Thymus (tissue), 11 donors: ENCODE results near the gene KAZN. TPM values are rescaled to one million over a fixed set of nuclear protein-coding genes. Genes with fewer than 3 reads are reported as not detected.
"Not testable (repeated sequence)": the region's sequence is repeated elsewhere in the genome, so short reads cannot be mapped to it uniquely, and the experiment has no call there.

Experiments used
- DNase-seq, 9 donors: peaks; one replicate each; pipeline ENCODE4 v3.0.0-alpha.2; 2013; ENCODE audit warnings: low spot score in 9 of 9, low read depth in 6 of 9, missing footprints in 1 of 9
- H3K27ac ChIP-seq, 2 donors: one replicate each; pipeline ENCODE4 v1.5.1; 2013; ENCODE audit warnings: control low read depth in 1 of 2, low read depth in 1 of 2, low read length in 1 of 2, mild to moderate bottlenecking in 1 of 2, moderate library complexity in 1 of 2
- H3K27me3 ChIP-seq, 2 donors: one replicate each; pipeline ENCODE4 v1.5.1; 2013; ENCODE audit warnings: low read length in 1 of 2; ENCODE audit not compliant: control insufficient read depth in 2 of 2, insufficient read depth in 1 of 2
- H3K36me3 ChIP-seq, 2 donors: one replicate each; pipeline ENCODE4 v1.5.1; 2013; ENCODE audit warnings: low read length in 1 of 2, mild to moderate bottlenecking in 1 of 2, moderate library complexity in 1 of 2; ENCODE audit not compliant: control insufficient read depth in 2 of 2, insufficient read depth in 2 of 2
- H3K4me1 ChIP-seq, 2 donors: one replicate each; pipeline ENCODE4 v1.5.1; 2013; ENCODE audit warnings: low read length in 2 of 2; ENCODE audit not compliant: control insufficient read depth in 2 of 2, insufficient read depth in 2 of 2
- H3K4me3 ChIP-seq, 2 donors: one replicate each; pipeline ENCODE4 v1.5.1; 2013; ENCODE audit warnings: low read length in 2 of 2, control low read depth in 1 of 2, mild to moderate bottlenecking in 1 of 2
- H3K9me3 ChIP-seq, 2 donors: one replicate each; pipeline ENCODE4 v1.5.1; 2013; ENCODE audit warnings: low read length in 1 of 2, mild to moderate bottlenecking in 1 of 2; ENCODE audit not compliant: control insufficient read depth in 2 of 2, insufficient read depth in 1 of 2
- WGBS: extraction: QIAGEN DNeasy Blood & Tissue Kit; methylation state at CpG from one replicate; pipeline ENCODE4 v1.1.7; 2013; 5-methylcytosine and 5-hydroxymethylcytosine counted together
- polyA plus RNA-seq: library from polyadenylated mRNA; stranded (reverse); fragments of 200-250 nt; gene quantifications from one replicate; pipeline ENCODE4 v1.2.3, GENCODE V29; 2013
- total RNA-seq: library from RNA; stranded (reverse); fragments of 120-200 nt; gene quantifications from one replicate; pipeline ENCODE4 v1.2.4, GENCODE V29; 2013
- donor health status: healthy.

The KAZN gene
- total and polyA plus RNA-seq, 2 donors, result 1.3 to 5.7 TPM

DNA sequence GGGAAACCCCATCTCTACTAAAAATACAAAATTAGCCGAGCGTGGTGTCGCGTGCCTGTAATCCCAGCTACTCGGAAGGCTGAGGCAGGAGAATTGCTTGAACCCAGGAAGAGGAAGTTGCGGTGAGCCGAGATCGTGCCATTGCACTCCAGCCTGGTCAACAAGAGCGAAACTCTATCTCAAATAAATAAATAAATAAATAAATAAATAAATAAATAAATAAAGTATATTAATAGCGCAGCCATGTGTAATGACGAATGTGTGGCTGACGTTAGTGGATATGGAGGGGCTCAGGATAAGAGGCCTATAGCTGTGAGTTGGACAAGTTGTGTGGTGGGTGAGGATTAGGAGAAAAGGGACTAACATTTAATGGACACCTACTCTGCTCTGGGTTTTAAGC, 18.2 kb upstream of the KAZN start:
- H3K4me1 ChIP-seq, DNase-seq, H3K9me3 ChIP-seq, H3K36me3 ChIP-seq, H3K27me3 ChIP-seq, H3K4me3 ChIP-seq, H3K27ac ChIP-seq: not testable (repeated sequence)
- 97% methylated on average over 12 of the region's 12 CpGs for WGBS

DNA sequence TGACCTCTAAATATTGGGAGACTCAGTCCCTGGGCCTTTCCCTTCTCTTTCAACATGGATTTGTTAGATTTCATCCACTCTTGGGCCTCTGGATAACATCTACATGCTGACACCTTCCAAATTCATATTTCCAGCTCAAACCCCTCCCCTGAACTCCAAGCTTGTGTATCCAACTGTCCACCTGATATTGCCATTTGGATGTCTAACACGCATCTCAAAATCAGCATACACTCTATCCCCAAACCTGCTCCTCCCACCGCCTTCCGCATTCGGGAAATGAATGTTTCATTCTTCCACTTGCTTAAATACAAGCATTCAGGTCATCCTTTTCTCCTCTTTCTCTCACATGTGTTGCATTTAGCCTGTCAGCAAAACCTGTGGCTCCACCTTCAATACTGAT, 17.5 kb upstream of the KAZN start:
- H3K4me3 ChIP-seq, result no peak overlapping the region
- no peaks in the 10 kb centered on the region for H3K4me1 ChIP-seq
- DNase-seq, result no peak
- 98% methylated on average over 4 of the region's 4 CpGs for WGBS
- H3K36me3 ChIP-seq, result no peaks in the 10 kb centered on the region
- H3K9me3 ChIP-seq, result no peaks in the 10 kb centered on the region
- no peak overlapping the region for H3K27ac ChIP-seq
- peaks cover 2% of the 10 kb centered on the region in 2 donors for H3K27me3 ChIP-seq

DNA sequence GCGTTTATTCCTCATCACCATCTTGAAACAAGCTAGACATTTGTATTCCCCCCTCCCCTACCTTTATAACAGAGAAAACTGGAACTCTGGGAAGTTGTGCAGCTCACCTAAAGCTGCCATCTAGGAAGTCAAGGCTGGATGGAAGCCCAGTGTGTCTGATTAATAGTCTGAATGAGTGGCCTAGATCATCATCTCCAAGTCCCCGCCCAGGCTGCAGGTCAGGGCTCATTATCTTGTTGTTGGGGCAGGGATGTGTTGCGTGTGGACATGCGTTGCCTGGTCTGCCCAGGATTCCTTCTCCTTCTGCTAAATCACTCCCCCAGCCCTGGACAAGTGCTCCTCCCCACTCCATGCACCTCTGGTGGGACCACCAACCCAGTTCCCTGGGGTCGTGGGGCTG, 14.7 kb upstream of the KAZN start:
- H3K9me3 ChIP-seq, result no peaks in the 10 kb centered on the region
- H3K4me3 ChIP-seq, result no peak overlapping the region
- no peak for DNase-seq
- no peaks in the 10 kb centered on the region for H3K4me1 ChIP-seq
- WGBS, result 96% methylated on average over 5 of the region's 5 CpGs
- no peak overlapping the region for H3K27ac ChIP-seq
- H3K36me3 ChIP-seq, result no peaks in the 10 kb centered on the region
- H3K27me3 ChIP-seq, result no peaks in the 10 kb centered on the region

DNA sequence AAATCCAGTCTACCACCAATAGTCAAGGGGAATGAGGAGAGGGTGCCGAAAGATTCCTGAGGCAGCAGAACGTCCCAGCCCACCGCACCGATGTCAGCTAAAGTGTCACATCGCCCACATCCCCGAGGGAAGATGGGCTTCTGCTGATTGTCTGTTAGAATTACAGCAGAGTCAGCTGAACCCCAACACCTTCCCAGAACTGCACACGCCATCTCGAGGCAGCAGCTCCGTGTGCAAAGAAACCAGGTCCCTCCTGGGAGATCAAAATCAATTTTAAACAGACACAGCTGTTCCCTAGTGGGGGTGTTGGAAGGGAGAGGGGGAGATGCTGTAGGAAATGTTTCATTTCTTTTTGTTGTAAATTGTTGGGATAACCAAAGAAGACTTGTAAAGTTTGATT, 12.8 kb upstream of the KAZN start:
- H3K4me3 ChIP-seq, result no peak overlapping the region
- H3K36me3 ChIP-seq, result no peaks in the 10 kb centered on the region
- no peaks in the 10 kb centered on the region for H3K27me3 ChIP-seq
- H3K27ac ChIP-seq, result no peak overlapping the region
- DNase-seq, result no peak
- no peaks in the 10 kb centered on the region for H3K4me1 ChIP-seq
- 83% methylated on average over 9 of the region's 9 CpGs for WGBS
- no peaks in the 10 kb centered on the region for H3K9me3 ChIP-seq

DNA sequence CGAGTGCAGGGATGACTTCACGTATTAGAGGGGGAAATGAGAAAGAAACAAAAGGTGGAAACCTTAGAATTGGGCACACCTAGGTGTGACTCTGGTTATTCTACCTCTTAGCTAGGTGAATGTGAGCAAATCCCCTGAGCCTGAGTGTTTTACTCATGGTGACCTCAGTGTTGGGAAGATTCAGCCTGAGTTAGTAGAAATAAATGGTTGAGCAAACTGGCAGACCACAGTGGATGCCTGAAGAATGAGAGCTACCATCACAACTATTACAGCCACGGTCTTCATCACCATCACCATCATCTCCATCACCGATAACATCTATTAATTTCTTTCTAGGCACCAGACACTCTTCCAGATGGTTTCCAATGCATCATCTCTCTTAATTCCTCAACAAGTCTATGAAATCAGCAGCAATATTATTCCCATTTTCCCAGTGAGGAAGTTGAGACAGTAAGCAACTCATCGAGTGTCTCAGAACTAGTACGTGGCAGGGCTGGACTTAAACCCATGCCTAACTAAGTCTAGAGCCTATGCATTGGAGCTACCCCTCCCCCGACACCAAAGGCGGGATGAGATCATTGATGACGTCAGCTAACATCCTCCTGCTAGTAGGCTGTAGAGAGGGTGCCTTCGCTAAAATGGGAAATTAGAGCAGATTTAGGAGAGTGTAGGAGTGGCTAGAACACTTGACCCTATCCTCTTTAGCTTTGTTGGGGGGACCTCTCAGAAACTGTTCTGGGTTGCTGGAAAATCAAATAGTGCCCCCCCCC, 7.9 kb upstream of the KAZN start:
- H3K27ac ChIP-seq, result no peak overlapping the region
- H3K36me3 ChIP-seq, result no peaks in the 10 kb centered on the region
- H3K4me1 ChIP-seq, result no peaks in the 10 kb centered on the region
- H3K27me3 ChIP-seq, result peaks cover 0 to 10% of the 10 kb centered on the region in 2 donors
- DNase-seq, result no peak
- 87% methylated on average over 10 of the region's 10 CpGs for WGBS
- no peak overlapping the region for H3K4me3 ChIP-seq
- no peaks in the 10 kb centered on the region for H3K9me3 ChIP-seq

DNA sequence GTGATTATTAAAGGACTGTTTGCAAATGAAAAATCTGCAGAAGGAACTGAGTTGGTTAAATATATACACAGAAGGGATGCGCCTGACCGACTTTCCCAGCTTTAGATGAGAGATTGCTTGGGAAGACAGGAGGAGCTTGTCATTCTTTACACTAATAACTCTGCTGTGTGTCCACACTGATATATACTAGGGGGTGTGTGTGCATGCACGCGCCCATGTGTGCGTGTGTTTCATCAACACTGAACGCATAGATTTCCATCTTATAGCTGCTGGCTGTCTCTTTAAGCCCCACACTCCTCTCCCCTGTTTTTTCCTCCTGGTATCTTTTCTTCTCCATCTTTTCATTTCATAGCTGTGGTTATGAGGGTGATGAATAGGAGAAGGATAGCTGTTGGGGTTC, 6.9 kb upstream of the KAZN start:
- no peaks in the 10 kb centered on the region for H3K9me3 ChIP-seq
- WGBS, result 93% methylated on average over 6 of the region's 6 CpGs
- no peaks in the 10 kb centered on the region for H3K36me3 ChIP-seq
- DNase-seq, result no peak
- H3K4me1 ChIP-seq, result no peaks in the 10 kb centered on the region
- H3K4me3 ChIP-seq, result no peak overlapping the region
- peaks cover 0 to 12% of the 10 kb centered on the region in 2 donors for H3K27me3 ChIP-seq
- no peak overlapping the region for H3K27ac ChIP-seq

DNA sequence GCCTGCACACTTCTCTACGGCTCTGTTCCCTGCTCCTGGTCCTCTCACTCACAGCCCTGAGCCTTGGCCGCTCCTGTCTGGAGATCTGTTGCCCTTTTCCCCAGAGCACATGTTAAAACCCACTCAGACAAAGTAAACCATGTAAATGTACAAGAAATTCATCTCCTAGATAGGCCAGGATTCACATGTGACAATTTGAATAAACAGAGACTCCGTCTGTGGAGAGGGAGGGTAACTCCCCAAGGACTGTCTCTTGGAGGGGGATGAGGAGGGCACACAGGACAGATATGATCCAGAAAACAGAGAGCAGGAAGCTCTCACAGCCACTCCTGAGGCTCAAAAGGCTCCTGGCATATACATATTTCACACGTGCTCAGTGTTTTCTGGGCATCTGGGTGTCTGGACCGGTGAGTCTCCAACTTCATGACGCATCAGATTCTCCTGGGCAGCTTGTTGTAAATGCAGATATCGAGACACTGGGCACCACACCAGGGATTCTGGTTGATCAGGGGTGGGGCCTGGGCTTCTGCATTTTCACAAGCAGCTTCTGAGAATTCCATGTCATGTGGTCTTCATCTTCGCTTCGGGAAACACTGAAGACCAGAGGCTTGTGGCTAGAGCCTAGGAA, 6.4 kb upstream of the KAZN start:
- WGBS, result 83% methylated on average over 9 of the region's 9 CpGs
- H3K9me3 ChIP-seq, result no peaks in the 10 kb centered on the region
- H3K4me3 ChIP-seq, result no peak overlapping the region
- H3K27me3 ChIP-seq, result peaks cover 3 to 16% of the 10 kb centered on the region in 2 donors
- no peaks in the 10 kb centered on the region for H3K36me3 ChIP-seq
- DNase-seq, result no peak
- no peak overlapping the region for H3K27ac ChIP-seq
- H3K4me1 ChIP-seq, result no peaks in the 10 kb centered on the region

DNA sequence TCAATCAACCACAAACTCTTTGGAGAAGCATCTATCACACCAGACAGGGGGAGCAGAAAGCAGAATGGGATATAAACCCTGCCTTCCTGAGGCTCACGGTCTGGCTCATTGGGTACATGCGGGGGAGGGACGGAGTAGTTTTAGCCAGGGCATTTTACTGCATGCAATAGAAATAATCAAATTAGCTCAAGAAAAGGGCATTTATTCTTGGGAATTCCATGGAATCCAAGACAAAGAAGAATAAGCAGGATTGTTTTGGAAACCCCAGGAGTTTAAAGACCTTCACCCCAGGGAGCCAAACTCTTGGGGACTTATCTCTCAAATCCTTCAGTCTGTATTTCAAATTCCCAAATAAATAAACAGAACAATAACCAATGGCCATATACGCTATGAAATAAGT, 5.2 kb upstream of the KAZN start:
- H3K27me3 ChIP-seq, result peaks cover 11 to 28% of the 10 kb centered on the region in 2 donors
- peaks cover 0 to 4% of the 10 kb centered on the region in 2 donors for H3K4me1 ChIP-seq
- H3K9me3 ChIP-seq, result no peaks in the 10 kb centered on the region
- WGBS, result 60% methylated on average over 4 of the region's 4 CpGs
- H3K36me3 ChIP-seq, result no peaks in the 10 kb centered on the region
- DNase-seq, result no peak
- H3K27ac ChIP-seq, result no peak overlapping the region
- H3K4me3 ChIP-seq, result no peak overlapping the region

DNA sequence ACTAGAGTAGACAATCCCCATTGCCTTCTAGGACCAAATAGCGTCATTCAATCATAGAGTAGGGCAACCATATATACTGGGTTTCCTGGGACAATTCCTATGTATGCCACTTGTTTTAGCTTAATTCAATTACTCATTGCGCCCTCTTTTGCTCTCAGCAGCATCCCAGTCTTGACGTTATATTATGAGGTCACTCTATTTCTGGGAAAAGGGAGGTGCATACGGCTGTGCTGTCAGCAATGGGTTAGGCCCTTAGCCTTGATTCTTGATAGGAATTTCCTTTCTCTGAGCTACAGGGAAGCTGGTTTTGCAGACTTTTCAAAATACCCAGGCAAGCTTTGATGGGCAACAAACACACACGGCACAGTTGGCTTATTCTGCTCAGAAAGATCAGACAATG, 4.4 kb upstream of the KAZN start:
- Histone ChIP-seq H3K27ac (no peak overlapping the region), H3K27me3 (peaks cover 19 to 35% of the 10 kb centered on the region in 2 donors), H3K4me3 (no peak overlapping the region), H3K36me3 (no peaks in the 10 kb centered on the region), H3K4me1 (peaks cover 0 to 4% of the 10 kb centered on the region in 2 donors), H3K9me3 (no peaks in the 10 kb centered on the region)
- WGBS, result 76% methylated on average over 5 of the region's 5 CpGs
- DNase-seq, result no peak
